Fibroblast of lung (primary cell): ENCODE results near the gene SORCS2. TPM values are rescaled to one million over a fixed set of nuclear protein-coding genes. Genes with fewer than 3 reads are reported as not detected.

Experiments used
- DNase-seq, 2 donors: peaks; one replicate each; pipeline versions ENCODE4 v3.0.0 to v3.0.0-alpha.2; 2010; ENCODE audit warnings: low read depth in 2 of 2
- H2AFZ ChIP-seq: 2 replicates; pipeline ENCODE4 v1.5.1; 2012; ENCODE audit warnings: low read length, control low read depth, inconsistent platforms
- H3K27ac ChIP-seq: 2 replicates; pipeline ENCODE4 v1.5.1; 2011; ENCODE audit warnings: low read length, control low read depth; ENCODE audit not compliant: insufficient read depth
- H3K27me3 ChIP-seq: 2 replicates; pipeline ENCODE4 v1.5.1; 2011; ENCODE audit warnings: mild to moderate bottlenecking, low read length; ENCODE audit not compliant: control insufficient read depth, insufficient read depth
- H3K36me3 ChIP-seq: 2 replicates; pipeline ENCODE4 v1.5.1; 2011; ENCODE audit warnings: low read length; ENCODE audit not compliant: control insufficient read depth, insufficient read depth
- H3K4me1 ChIP-seq: 2 replicates; pipeline ENCODE4 v1.5.1; 2011; ENCODE audit warnings: low read length; ENCODE audit not compliant: control insufficient read depth, insufficient read depth; ENCODE audit errors: extremely low read depth
- H3K4me2 ChIP-seq: 2 replicates; pipeline ENCODE4 v1.5.1; 2011; ENCODE audit warnings: low read length, control low read depth; ENCODE audit not compliant: insufficient read depth; ENCODE audit errors: extremely low read depth
- H3K4me3 ChIP-seq, 4 experiments: fragments of 200-600 bp in 1 of 4; sonication (generic) in 1 of 4; replicated peaks in 1 of 4; 2 replicates each; pipeline ENCODE4 v1.5.1; 2011 to 2016; ENCODE audit warnings: low read length in 4 of 4, low read depth in 3 of 4, mild to moderate bottlenecking in 3 of 4, control low read depth in 2 of 4, inconsistent platforms in 1 of 4, mixed read lengths in 1 of 4; ENCODE audit not compliant: insufficient read depth in 1 of 4; ENCODE audit errors: control extremely low read depth in 1 of 4
- H3K79me2 ChIP-seq: 2 replicates; pipeline ENCODE4 v1.5.1; 2012; ENCODE audit warnings: mild to moderate bottlenecking, low read length, inconsistent platforms; ENCODE audit not compliant: control insufficient read depth, insufficient read depth
- H3K9ac ChIP-seq: 2 replicates; pipeline ENCODE4 v1.5.1; 2011; ENCODE audit warnings: mild to moderate bottlenecking, low read length, control low read depth; ENCODE audit not compliant: insufficient read depth
- H3K9me3 ChIP-seq: 2 replicates; pipeline ENCODE4 v1.5.1; 2012; ENCODE audit warnings: low read depth, low read length; ENCODE audit not compliant: control insufficient read depth, insufficient read depth
- H4K20me1 ChIP-seq: 2 replicates; pipeline ENCODE4 v1.5.1; 2011; ENCODE audit warnings: low read length; ENCODE audit not compliant: control insufficient read depth, insufficient read depth; ENCODE audit errors: extremely low read depth
- CTCF ChIP-seq, 2 donors: IDR thresholded peaks in 1 of 2; conservative IDR thresholded peaks in 1 of 2; 1 replicate in 1 of 2; 2 replicates in 1 of 2; pipeline ENCODE4 v1.5.1; 2011 to 2012; ENCODE audit warnings: low read length in 2 of 2, control low read depth in 1 of 2, inconsistent platforms in 1 of 2, low read depth in 1 of 2, mild to moderate bottlenecking in 1 of 2
- EZH2 ChIP-seq: IDR thresholded peaks from 2 replicates; pipeline ENCODE4 v1.5.1; 2012; ENCODE audit warnings: low read length, control low read depth, mild to moderate bottlenecking; ENCODE audit errors: missing control alignments
- polyA plus RNA-seq, 2 donors: library from polyadenylated mRNA; depleted of rRNA in 1 of 2; stranded (reverse) in 1 of 2; unstranded in 1 of 2; fragments of >200 nt; gene quantifications; 2 replicates each; pipeline ENCODE4 v1.2.1, GENCODE V29; 2011 to 2012; ENCODE audit warnings: missing spikeins in 1 of 2
- total RNA-seq: library from RNA; depleted of rRNA; stranded (reverse); fragments of >200 nt; gene quantifications from 2 replicates; pipeline ENCODE4 v1.2.1, GENCODE V29; 2014

SORCS2 gene
- total and polyA plus RNA-seq, 2 donors (not counting 1 experiment from before 2014, with no cell fraction given): 0.17 to 0.41 TPM

- Histone ChIP-seq H3K27ac (no peak overlapping the region), H3K4me2 (no peak overlapping the region), H3K79me2 (no peaks in the 10 kb centered on the region), H3K36me3 (no peaks in the 10 kb centered on the region), H3K9ac (no peak overlapping the region), H4K20me1 (no peaks in the 10 kb centered on the region), H3K4me3 (no peak overlapping the region), H3K4me1 (no peaks in the 10 kb centered on the region), H3K27me3 (no peaks in the 10 kb centered on the region), H2AFZ (no peak overlapping the region), H3K9me3 (no peaks in the 10 kb centered on the region)
- no peak for TF ChIP-seq EZH2
- no peak for TF ChIP-seq CTCF (conservative IDR thresholded peaks at IDR 0.05 in 1 of 2, IDR thresholded peaks at IDR 0.05 in 1 of 2; ENCODE audit: low read depth in 1 of 2, low read length in 2 of 2)
- no peak for DNase-seq
Observed at GRCh38 chr4:7429601-7430078, 237.3 kb downstream of the SORCS2 start.

GRCh38 chr4:7430368-7430964, 238.1 kb downstream of the SORCS2 start:
- no peaks in the 10 kb centered on the region for H3K79me2 ChIP-seq

More at GRCh38 chr4:7430368-7430964, 238.1 kb downstream of the SORCS2 start:
- Histone ChIP-seq H2AFZ (no peak overlapping the region), H3K27me3 (no peaks in the 10 kb centered on the region), H3K4me2 (no peak overlapping the region), H3K9me3 (no peaks in the 10 kb centered on the region), H3K36me3 (no peaks in the 10 kb centered on the region), H3K4me3 (no peak overlapping the region), H3K9ac (no peak overlapping the region), H4K20me1 (no peaks in the 10 kb centered on the region), H3K4me1 (no peaks in the 10 kb centered on the region), H3K27ac (no peak overlapping the region)
- no peak for DNase-seq
- TF ChIP-seq EZH2 (no peak), CTCF (conservative IDR thresholded peaks at IDR 0.05 in 1 of 2, IDR thresholded peaks at IDR 0.05 in 1 of 2; ENCODE audit: low read depth in 1 of 2, low read length in 2 of 2) (no peak)
